Right ventricle myocardium superior (tissue), 1 donor: Measurements from ENCODE around the gene CIAO3. TPM values are rescaled to one million over a fixed set of nuclear protein-coding genes. Genes with fewer than 3 reads are reported as not detected.
"Not testable (repeated sequence)": the region's sequence is repeated elsewhere in the genome, so short reads cannot be mapped to it uniquely, and the experiment has no call there.

Experiments
- ATAC-seq: fragments of 200-7000 bp; cut with Tn5 transposase; one replicate; pipeline ENCODE4 v1.9.1; 2020; ENCODE audit warnings: mild to moderate bottlenecking; ENCODE audit not compliant: poor library complexity
- DNase-seq: peaks from one replicate; pipeline ENCODE4 v3.0.0-alpha.2; 2020
- intact Hi-C: fragments of 100-400 bp; cut with DNase I; formaldehyde crosslinking; loops from one replicate; pipeline ENCODE4 v1.11.2; 2022
- total RNA-seq: library from RNA; stranded (reverse); fragmentation: NEBNext Ultra II Directional; extraction: Animal tissue kit (Norgen Biotek cat#: 25700); gene quantifications from one replicate; pipeline ENCODE4 v1.2.1, GENCODE V29; 2021
- donor health status: DM: no; HTN: yes; CAD: no; lungs with severe emphysema.

Gene CIAO3
- total RNA-seq, 1 donor from 2014 or later: 29.2 TPM

DNA sequence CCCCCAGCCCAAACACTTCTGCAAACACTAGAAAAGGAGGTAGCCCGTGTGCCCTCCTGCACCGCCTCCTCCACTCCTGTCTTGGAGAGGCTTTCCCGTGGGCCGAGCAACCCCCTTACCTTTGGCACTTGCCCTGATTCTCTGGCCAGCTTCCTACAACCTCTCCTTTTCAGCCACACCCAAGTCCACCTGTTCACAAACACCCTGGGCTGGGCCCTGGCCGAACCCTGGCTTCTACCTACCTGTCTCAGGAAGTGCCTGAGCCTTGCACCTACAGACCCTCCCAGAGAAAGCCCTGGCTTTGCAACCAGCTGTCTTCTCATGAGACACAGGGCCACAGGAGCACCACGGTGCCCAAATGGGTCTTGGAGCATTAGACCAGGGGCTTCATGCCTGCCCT, 21.9 kb downstream of the CIAO3 start:
- ATAC-seq (no peak), DNase-seq (no peak)
- intact Hi-C loops: no loop called here

DNA sequence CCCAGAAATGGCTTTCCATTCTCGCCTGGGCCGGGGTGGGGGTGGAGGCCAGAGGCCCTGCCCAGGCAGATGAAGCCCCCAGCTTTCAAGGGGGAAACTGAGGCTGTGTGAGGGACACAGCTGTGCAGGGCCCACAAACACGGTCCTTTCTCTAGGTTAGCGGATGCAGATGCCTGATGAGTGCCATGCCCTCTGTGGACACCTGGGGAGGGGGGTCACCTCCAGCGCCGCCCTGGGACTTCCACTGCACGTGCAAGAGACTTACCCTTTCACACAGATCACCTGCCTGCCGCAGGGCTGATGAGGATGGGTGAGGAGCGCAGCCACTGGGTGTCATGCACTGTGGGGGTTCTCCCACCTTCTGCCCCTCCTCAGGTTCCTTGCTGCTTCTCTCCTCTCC, 22.4 kb downstream of the CIAO3 start:
- DNase-seq: no peak
- intact Hi-C loops: no loop called here

DNA sequence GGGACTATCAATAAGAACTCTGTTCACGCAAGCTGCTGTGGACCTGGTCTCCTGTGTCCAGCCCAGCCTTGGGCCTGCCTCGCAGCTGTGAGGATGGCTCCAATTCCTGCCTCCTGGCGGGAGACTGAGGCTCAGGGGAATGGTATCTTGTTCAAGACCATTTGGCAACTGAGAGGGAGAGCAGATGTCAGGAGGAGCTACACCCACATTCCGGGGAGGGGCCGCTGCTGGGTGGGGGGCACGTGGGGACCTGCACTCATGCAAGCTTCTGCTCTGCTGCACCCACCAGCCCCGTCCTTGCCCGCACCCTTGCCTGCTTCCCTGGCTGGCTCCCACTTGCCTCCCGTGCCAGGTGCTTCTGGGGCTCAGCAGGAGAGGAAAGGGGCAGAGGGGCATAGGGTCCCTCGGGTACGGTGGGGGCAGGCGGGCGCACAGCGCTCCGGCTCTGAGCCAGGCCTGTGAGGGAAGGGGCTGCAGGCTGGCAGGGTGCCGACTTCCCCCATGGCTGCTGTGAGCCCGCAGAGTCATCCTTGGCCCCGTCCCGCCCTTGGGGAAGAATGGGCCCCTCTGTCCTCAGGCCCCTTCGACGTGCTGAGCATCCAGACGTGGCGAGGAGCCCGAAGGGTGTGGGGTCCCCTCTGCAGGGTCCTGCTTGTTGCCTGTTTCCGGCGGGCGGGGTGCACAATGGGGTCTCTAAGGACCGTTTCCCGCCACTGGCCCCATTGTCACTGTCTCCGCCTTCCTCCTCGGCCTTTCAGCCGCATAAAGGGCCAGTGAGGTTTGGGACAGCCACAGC, 23.1 kb downstream of the CIAO3 start:
- intact Hi-C loops: no loop called here
- ATAC-seq (no peak), DNase-seq (no peak)

More for the DNA sequence above, 22.4 kb downstream of the CIAO3 start:
- no peak for ATAC-seq

DNA sequence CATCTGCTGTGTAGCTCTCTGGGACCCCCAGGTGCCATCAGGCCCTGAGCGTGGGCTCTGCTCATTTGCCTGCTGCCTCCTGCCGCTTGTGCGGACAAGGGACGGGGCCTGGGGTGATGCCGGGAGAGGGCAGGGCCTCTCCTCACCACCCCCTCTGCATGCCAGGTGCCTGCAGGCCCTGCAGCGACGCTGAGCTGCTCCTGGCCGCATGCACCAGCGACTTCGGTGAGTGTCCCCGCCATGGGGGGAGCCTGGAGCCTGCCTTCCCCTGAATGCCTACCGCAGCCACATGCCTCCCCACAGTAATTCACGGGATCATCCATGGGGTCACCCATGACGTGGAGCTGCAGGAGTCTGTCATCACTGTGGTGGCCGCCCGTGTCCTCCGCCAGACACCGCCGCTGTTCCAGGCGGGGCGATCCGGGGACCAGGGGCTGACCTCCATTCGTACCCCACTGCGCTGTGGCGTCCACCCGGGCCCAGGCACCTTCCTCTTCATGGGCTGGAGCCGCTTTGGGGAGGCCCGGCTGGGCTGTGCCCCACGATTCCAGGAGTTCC, 23.9 kb downstream of the CIAO3 start:
- no peak for DNase-seq
- no peak for ATAC-seq
- intact Hi-C loops: no loop called here

DNA sequence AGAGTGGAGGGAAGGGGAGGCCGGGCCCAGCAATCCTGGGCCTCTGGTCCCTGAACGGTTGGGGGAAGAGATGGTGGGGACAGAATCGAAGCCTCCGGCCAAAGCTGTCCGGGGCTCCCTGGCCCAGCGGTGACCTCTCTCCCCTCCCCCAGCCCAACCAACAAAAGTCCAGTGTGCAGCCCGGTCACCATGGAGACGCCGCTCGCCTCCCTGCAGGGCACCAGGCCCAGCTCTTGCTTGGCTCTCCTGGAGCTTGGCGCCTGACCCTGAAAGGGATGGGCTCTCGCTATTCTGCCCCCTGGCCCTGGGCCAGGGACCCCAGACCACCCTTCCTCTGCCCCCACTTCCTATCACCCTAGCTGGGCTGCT, 24.6 kb downstream of the CIAO3 start:
- no peak for ATAC-seq
- intact Hi-C loops: no loop called here
- DNase-seq: no peak

DNA sequence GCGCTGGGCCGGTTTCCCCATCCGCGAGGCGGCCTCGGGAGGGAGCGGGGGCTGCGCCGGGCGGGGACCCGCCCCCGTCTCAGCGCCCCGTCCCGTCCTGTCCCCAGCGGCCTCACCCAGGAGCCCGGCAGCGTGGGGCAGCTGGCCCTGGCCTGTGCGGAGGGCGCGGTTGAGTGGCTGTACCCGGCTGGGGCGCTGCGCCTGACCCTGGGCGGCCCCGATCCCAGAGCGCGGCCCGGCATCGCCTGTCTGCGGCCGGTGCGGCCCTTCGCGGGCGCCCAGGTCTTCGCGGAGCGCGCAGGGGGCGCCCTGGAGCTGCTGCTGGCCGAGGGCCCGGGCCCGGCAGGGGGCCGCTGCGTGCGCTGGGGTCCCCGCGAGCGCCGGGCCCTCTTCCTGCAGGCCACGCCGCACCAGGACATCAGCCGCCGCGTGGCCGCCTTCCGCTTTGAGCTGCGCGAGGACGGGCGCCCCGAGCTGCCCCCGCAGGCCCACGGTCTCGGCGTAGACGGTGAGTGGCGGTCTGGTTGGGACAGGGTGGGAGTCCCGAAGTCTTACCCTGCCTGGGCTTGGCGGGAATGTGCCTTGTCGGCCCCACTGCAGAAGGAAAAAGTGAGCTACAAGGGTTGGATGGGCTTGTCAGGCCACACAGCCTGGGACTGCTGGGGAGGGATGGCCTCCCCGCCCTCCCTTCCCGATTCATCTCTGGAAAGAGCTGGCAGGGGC, 25.2 kb downstream of the CIAO3 start:
- DNase-seq: no peak
- intact Hi-C loops: loop anchor here (2.0 kb wide), 1 partner anchor 69 kb away; no protein-coding TSS in a partner anchor
- ATAC-seq: no peak

DNA sequence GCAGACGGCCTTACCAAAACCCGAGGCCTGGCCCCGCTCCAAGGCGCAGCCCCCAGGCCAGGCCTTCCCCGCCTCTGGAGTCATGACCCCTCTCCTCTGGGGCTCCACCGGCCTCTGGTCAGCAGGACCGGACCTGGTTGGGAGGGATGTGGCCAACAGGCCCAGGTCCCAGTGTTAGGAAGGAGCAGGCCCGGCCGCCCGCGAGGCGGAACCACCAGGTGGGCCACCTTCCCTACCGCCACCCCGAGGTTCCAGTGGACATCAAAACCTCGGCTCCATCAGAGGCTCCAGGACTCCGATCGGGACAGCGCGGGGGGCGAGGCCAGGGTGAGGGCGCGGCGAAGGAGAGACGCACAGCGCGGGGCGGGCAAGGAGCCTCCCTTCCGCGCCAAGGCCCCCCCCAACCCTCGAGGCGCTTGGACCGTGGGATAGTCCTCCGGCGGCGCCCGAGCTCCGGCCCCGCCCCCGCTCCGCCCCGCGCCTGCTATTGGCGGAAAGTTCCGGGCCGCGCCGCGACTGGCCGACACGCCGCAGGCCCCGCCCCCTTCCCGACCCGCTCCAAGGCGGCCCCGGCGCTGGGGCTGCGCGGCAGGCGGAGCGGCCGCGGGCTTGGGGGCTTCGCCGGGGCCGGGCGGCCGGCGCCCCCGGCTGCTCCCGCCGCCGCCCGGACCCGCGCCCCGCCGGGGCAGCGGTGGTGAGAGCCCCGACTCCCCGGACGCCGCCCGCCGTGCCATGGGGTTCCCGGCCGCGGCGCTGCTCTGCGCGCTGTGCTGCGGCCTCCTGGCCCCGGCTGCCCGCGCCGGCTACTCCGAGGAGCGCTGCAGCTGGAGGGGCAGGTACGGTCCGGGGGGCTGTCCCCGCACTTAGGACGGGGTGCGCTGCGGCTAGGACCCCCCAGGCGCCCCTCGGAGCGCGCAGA, 26.0 kb downstream of the CIAO3 start, which contains the start of gene METRN:
Gene METRN, plus strand, starts transcription at position 561 of the 919 bp plus-strand sequence. Its CDS starts 172 bp downstream, at position 733.
- DNase-seq (peak; percentile 96), ATAC-seq (peak; percentile 94)
- intact Hi-C loops: loop anchor here (2.0 to 5.0 kb wide), 2 partner anchors 70 to 342 kb away; no protein-coding TSS in a partner anchor

DNA sequence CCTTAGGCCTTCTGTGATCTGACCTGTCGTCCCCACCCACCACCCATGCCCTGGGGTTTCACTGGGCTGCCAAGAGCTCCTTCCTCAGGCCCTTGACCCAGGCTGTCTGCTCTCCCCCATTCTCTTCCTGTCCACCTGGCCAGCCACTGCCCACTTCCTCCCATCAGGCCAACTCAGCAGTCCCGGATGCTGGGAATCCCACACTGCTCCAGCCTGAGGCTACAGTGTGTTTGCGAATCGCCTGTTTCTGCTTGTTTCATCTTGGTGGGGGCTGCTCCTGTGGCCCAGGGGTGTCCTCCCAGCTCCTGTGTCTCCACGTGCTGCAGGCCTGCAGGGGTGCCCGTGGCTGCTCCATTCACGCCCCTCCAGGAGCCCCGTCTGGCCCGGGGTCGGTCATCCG, 26.7 kb downstream of the CIAO3 start:
- intact Hi-C loops: loop anchor here (2.0 to 5.0 kb wide), 2 partner anchors 71 to 343 kb away; no protein-coding TSS in a partner anchor
- no peak for ATAC-seq
- DNase-seq: no peak

DNA sequence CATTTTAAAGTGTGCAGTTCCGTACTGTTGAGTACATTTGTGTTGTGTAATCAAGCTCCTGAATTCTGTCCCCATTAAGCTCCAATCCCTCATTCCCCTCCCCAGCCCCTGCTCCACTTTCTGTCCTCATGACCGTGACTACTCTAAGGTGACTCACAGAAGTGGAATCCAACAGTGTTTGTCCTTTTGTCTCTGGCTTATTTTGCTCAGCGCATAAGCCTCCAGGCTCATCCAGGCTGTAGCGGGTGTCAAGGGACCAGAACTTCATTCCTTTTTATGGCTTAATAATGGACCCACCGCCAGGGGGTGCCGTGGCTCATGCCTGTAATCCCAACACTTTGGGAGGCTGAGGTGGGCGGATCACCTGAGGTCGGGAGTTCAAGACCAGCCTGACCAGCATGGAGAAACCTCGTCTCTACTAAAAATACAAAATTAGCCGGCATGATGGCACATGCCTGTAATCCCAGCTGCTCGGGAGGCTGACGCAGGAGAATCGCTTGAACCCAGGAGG, 28.0 kb downstream of the CIAO3 start:
- not testable (repeated sequence) for DNase-seq, ATAC-seq
- intact Hi-C loops: loop anchor here (5.0 kb wide), 1 partner anchor 345 kb away; no protein-coding TSS in a partner anchor

DNA sequence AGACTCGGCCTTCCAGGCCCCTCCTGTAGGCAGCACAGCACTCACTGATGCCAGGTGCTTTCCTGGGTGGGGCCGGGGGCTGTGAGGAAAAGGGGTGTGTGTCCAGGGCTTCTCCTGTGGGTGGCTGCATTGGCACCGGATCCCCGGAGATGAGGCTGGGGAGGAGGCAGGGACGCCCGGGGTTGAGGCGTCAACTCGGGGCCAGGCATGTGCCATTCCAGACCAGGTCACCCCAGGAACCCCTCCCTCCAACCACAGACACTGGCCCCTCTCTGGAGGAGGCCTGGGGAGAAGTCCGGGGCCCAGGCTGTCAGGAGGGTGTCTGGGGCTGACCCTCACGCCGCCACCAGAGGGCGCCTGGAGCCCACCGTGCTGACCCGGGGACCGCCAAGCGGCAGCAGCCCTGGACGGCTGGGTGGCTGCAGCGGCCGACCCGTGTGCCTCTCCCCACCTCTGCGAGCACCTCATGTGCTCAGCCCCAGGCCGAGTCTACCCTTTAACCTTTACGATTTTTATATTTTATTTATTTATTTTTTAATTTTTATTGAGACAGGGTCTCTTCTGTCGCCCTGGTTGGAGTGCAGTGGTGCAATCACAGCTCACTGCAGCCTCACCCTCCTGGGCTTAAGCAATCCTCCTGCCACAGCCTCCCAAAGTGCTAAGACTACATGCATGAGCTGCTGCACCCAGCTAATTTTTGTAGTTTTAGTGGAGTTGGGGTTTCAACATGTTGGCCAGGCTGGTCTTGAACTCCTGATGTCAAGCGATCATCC, 29.1 kb downstream of the CIAO3 start:
- intact Hi-C loops: loop anchor here (5.0 kb wide), 1 partner anchor 346 kb away; no protein-coding TSS in a partner anchor
- DNase-seq (peak; percentile 88), ATAC-seq (peak; percentile 74)

DNA sequence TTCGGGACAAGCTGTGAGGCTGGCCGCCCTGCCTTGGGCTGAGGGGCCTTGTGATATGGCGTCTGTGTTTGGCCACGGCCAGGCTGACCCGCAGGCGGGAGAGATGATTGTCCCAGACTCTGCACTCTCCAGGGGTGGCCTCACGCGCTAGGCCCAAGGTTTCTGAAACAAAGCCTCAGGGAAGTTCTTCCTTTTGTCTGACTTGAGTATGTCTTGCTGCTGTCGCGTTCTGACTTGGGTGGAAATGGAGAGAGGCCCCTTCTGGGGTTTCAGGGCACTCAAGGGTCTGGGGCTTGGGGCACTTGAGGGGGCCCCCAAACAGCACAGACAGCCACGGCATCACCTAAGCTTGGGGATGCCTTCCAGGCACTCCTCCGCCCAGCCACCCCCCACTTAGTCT, 29.7 kb downstream of the CIAO3 start:
- intact Hi-C loops: loop anchor here (5.0 kb wide), 1 partner anchor 346 kb away; no protein-coding TSS in a partner anchor
- DNase-seq (no peak), ATAC-seq (no peak)

DNA sequence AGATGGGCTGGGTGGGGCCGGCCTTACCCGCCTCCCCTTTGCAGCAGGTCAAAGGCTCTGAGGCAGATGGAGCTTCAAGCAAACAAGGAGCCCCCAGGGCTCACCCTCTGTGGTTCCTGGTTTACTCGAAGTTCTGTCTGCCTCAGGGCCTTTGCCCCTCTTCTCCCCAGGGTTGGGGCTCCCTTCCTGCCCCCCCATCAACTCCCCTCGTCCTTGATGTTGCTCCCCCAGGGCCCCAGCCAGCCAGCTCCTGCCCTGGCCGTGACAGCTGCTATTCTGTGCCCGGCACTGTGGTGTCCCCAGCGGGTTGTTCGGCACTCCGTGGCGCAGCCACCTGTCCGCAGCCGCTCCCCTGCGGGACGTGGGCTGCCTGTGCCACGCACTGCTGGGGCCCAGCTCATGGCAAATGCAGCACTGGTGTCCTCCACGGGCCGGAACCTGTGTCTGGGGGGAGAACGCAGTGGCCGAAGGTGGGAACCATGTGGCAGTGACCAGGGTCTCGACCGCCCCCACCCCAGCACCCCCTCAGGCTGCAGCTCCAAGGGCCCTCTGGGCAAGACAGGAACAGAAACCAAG, 30.2 kb downstream of the CIAO3 start:
- intact Hi-C loops: loop anchor here (5.0 kb wide), 1 partner anchor 347 kb away; no protein-coding TSS in a partner anchor
- no peak for ATAC-seq
- no peak for DNase-seq

DNA sequence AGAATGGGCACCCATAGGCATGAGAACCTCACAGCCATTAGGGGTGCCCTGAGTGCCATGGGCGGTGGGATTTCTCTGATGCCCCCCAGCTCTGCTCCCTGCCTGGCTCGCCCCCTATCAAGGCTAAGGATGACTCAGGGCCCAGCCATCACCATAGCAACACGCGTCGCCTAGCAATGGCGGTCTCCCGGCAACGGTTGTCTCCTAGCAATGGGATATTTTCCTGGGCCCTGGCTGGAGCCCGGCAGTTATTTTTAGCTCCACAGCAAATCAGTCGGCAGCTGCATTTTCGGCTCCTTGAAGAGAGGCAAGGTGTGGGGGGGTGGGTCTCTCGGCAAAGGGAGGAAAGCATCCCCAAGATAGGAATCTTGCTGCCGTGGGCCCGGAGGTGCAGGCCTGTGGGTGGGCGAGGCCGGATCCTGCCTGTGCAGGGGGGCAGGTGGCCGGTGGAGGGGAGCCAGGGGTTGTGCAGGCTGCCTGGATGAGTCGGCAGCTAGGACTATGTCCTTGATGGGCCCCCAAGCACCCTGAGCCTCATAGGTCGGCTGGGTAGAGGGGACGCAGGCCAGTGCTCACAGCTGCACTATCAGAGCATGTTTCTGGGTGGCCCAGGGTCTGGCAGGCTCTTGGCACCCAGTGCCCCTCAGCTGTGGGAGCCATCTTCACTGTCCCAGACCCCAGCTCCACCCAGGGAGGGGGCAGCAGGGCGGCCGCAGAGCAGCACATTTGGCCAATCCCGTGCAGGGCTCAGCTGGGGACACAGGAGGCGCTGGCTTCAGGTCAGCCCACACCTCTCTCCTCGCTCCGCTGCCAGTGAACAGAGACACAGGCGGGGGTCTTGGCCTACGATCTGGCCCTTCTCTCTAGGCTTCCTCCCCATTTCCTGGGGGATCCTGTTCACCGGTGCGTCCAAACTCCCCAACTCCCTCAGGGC, 31.0 kb downstream of the CIAO3 start:
- intact Hi-C loops: loop anchor here (5.0 kb wide), 1 partner anchor 347 kb away; no protein-coding TSS in a partner anchor
- DNase-seq: no peak
- ATAC-seq: no peak

DNA sequence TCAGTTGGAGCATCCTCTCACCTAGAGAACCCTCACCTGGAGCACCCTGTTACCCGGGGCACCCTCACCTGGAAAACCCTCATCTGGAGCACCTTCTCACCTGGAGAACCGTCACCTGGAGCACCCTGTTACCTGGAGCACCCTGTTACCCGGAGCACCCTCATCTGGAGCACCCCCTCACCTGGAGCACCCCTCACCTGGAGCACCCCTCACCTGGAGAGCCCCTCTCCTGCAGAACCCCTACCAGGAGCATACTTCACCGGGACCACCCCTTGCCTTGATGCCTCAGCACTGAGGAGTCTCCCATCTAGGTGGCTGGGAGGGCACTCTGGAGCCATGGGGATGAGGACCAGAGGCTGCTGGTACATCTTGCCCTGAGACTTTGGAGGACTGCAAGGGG, 31.8 kb downstream of the CIAO3 start:
- DNase-seq (no peak), ATAC-seq (no peak)
- intact Hi-C loops: no loop called here

DNA sequence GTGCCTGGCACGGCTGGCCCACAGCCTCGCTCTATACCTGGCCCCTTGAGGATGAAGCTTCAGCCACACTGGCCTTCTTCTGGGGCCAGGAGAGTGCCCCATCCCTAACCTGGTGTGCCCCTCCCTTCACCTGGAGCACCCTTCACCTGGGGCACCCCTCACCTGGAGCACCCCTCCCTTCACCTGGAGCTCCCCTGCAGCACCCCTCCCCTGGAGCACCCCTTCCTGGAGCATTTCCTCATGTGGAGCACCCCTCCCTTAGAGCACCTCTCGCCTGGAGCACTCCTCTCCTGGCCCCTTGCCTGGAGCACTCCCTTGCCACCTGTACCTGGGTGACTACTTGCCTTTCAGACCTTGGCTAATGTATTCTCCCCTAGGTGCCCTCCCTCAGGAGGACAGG, 32.8 kb downstream of the CIAO3 start:
- ATAC-seq (no peak), DNase-seq (no peak)
- intact Hi-C loops: no loop called here

DNA sequence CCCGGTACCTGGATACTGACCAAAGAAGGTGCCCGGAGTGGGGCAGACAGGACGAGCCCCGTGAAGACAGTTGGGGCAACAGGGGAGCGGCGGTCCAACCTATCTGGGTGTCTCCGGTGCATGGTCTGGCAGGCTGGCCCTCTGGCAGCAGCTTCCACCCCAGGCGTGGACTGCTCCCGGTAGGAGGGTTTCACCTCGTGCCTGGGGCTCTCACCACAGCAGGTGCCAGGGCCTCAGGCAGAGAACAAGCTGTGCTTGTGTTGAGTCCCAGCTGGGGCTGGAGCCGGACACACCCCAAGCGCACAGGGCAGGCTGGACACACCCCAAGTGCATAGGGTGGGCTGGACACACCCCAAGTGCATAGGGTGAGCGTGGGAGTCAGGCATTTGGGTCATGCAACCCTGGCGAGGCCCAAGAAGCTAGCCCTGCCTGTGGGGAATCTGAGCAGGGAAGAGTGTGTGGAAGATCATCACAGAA, 33.7 kb downstream of the CIAO3 start:
- DNase-seq (no peak), ATAC-seq (no peak)
- intact Hi-C loops: no loop called here
